ENCODE results near the gene TLE6.
"Not testable (repeated sequence)": the region's sequence is repeated elsewhere in the genome, so short reads cannot be mapped to it uniquely, and the experiment has no call there.

Gene TLE6

GRCh38 chr19:2974342-2975041, 2.9 kb upstream of the TLE6 start:
- no peak for DNase-seq (ENCODE audit: low read depth, low spot score)

DNA sequence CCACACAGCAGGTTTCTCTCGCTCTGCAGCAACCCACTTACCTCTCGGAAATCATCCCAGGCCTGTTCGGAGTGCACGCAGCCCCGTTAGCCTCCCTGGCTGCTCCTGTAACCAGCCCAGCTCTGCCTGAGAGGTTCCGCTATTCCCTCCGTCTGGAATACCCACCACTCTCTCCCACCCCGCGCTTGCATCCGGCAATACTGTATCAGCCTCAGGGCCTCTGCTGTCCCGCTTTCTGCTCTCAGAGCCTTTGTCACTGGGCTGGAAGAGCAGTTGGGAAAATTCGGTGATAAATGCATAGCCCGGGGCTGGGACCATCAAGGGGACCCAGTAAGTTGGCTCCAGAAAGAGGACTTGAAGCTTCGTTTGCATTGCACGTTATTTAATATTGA, 759 bp upstream of the TLE6 start:
- DNase-seq (ENCODE audit: low read depth, low spot score) = no peak

DNA sequence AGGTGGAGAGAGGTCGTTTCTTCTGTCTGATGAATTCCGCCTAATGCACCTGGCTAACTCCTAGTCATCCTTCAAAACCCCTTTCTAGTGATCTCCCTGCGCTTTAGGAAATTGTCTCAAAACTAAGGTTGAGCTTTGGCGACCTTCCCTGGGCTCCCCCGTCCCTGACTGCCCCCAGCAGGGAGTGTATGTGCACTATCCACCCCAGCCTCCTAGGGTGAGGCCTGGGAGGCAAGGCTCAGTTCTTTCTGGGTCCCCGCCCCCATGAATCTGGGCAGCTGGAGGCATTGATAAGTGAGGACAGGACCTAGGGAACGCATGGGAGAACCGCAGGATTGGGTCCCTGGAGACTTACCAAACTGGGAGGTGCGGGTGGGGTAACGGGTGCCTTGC, 378 bp downstream of the TLE6 start:
- DNase-seq (ENCODE audit: low read depth, low spot score) = no peak

GRCh38 chr19:2978166-2978767, 903 bp downstream of the TLE6 start:
- DNase-seq (ENCODE audit: low read depth, low spot score) = no peak

GRCh38 chr19:2978772-2979171, 1.4 kb downstream of the TLE6 start:
- no peak for DNase-seq (ENCODE audit: low read depth, low spot score)

GRCh38 chr19:2981898-2982297, 4.5 kb downstream of the TLE6 start:
- no peak for DNase-seq (ENCODE audit: low read depth, low spot score)

DNA sequence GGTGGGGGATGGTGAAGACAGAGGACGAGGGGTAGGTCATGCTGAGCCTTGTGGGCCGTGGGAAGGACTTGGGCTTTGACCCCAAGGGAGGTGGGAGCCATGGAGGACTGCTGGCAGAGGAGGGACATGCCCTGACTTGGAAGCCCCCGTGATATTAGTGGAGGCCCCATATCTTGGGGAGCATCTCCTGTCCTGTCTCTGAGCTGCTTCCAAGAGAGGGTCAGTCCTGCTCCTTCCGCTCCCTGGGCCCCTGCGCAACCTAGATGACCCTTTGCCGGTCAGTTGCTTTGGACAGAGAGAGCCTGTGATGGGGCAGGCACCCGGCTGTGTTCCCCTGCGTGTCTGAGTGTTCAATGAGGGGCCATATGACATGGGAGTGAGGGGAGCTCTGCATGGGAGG, 5.2 kb downstream of the TLE6 start:
- DNase-seq (ENCODE audit: low read depth, low spot score) = no peak

GRCh38 chr19:2982983-2983350, 5.6 kb downstream of the TLE6 start:
- peak; percentile 54 for DNase-seq (ENCODE audit: low read depth, low spot score)

DNA sequence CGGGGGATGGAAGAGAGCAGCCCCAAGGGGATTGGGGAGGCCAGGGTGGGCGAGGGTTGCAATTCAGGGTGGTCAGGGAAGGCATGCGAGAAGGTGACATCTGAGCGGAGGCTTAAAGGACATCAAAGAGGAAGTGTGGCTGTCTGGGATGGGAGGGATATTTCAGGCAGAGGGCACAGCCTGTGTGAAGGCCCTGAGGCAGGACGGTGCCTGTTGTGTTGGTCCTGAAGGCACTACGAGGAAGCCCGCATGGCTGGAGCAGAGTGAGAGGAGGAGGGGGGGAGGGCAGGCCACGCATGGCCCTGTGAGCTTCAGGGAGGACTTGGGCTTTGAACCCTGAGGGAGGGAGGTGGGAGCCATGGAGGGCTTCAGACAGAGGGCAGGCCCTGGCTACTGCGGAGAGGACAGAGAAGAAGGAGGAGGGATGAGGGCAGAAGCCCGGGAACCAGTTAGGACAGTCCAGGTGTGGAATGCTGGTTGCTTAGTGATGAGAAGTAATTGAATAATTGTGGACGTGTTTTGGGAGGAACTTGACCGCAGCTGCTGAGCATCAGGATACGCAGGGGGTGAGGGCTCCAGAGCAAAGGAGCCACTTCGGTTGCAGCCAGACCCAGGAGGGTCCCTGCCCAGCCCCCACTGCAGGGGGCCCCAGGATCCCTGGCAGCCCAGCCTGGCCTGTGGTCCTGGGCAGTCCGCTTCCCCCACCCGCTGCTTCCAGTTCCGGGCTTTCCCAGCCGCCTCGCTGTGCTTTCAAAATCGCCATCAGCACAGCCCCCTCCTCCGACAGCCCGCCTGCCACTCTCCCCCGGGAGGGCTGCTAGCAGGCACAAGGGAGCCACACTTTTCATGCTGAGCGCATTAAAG, 6.2 kb downstream of the TLE6 start:
- peak; percentile 47 for DNase-seq (ENCODE audit: low read depth, low spot score)

DNA sequence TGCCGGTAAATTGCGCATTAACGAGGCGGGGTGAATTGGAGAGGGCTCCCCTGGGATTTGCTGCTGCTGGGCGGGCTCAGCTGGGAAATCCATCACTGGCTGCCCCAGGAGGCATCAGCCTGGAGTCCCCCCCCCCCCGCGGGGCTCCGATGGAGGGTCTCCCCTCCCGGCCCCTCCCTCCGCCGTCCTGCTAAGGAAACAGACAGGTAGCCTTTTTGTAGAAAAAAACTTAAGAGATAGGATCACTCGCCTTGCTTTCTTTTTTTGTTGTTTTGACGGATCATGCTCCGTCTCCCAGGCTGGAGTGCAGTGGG, 6.8 kb downstream of the TLE6 start:
- no peak for DNase-seq (ENCODE audit: low read depth, low spot score)

GRCh38 chr19:2986951-2987524, 9.7 kb downstream of the TLE6 start:
- no peak for DNase-seq (ENCODE audit: low read depth, low spot score)

DNA sequence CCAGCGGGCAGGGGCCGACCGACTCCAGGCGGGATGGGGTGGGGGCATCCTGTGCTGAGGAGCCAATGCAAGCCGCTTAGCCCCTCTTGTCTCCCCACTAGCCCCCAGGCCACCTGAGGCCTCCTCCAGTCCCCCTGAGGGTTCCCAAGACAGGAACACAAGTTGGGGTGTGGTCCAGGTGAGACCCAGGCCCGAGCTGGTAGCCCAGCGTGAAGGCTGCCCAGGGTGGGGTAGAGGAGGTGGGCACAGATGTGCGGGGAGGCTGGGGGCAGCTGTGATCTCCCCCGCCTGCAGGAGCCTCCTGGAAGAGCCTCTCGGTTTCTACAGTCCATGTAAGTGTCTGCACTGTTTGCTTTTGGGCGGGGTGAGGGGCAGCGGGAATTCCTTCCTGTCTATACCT, 10.4 kb downstream of the TLE6 start:
- no peak for DNase-seq (ENCODE audit: low read depth, low spot score)

- DNase-seq (ENCODE audit: low read depth, low spot score) = no peak
Observed at GRCh38 chr19:2988568-2988967, 11.2 kb downstream of the TLE6 start.

DNA sequence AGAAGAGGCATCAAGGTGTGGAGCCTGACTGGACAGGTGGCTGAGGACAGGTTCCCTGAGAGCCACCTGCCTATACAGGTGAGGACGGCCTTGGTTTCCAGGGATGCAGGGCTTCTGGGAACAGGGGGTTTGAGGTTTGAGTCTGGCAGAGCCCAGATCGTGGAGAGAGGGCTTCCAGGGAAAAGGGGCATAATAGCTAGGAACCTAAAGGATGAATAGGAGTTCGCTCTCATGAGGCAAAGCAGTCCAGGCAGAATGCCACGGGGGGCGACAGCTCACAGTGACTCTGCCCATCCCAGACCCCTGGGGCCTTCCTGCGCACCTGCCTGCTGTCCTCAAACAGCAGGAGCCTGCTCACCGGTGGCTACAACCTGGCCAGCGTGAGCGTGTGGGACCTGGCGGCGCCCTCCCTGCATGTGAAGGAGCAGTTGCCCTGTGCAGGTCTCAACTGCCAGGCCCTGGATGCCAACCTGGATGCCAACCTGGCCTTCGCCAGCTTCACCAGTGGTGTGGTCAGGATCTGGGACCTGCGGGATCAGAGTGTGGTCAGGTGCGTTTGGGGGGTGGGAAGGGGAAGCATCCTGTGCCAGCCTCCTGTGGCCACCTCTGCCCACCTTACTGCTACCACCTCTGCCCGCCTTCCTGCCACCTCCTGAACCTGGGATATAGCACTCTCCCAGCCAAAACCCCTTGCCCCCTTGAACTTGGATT, 12.0 kb downstream of the TLE6 start:
- DNase-seq (ENCODE audit: low read depth, low spot score) = no peak

DNA sequence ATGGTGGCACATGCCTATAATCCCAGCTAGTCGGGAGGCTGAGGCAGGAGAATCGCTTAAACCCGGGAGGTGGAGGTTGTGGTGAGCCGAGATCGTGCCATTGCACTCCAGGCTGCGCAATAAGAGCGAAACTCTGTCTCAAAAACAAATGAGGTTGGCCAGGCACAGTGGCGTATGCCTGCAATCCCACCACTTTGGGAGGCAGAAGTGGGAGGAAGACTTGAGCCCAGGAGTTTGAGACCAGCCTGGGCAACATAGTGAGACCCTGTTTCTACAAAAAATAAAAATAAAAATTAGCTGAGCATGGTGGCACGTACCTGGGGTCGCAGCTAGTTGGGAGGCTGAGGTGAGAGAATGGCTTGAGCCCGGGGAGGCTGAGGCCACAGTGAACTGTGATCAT, 15.0 kb downstream of the TLE6 start:
- not testable (repeated sequence) for DNase-seq (ENCODE audit: low read depth, low spot score)

GRCh38 chr19:2992958-2993357, 15.6 kb downstream of the TLE6 start:
- DNase-seq (ENCODE audit: low read depth, low spot score) = no peak

DNA sequence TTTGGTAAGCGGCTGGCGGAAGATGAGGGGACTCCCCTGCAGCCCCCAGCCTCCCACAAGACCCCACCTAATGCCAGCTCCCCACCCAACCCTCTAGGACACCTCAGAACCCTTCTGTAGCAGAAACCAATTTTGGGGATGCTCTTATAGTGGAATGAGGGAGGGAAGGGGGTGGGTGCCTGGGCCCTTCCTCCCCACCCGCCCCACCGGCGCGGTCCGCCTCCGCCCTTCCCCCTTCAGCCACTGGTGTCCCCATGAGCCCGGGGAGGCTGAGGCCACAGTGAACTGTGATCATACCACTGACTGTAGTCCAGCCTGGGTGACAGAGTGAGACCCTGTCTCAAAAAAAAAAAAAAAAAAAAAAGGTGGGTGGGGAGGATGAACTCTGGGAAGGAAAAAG, 16.2 kb downstream of the TLE6 start:
- DNase-seq (ENCODE audit: low read depth, low spot score) = no peak

DNA sequence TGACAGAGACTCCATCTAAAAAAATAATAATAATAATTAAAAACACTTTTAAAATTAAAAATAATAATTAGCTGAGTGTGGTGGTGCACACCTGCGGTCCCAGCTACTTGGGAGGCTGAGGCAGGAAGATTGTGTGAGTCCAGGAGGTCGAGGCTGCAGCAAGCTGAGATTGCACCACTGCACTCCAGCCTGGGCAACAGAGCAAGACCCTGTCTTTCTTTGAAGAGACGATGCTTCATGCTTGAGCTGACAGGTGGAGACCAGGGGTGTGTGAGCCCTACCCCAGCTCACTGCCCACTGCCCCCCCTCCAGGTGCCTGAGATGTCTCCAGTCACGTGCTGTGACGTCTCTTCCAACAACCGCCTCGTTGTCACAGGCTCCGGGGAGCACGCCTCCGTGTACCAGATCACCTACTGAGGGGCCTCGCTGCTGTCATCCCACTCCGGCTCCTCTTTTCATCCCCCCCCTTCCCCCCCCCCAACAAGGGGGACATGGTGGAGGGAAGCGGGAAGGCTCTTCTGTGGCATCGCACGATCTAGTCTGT, 17.3 kb downstream of the TLE6 start:
- no peak for DNase-seq (ENCODE audit: low read depth, low spot score)

- DNase-seq (ENCODE audit: low read depth, low spot score) = no peak
Observed at GRCh38 chr19:2997720-2998119, 20.4 kb downstream of the TLE6 start.

DNA sequence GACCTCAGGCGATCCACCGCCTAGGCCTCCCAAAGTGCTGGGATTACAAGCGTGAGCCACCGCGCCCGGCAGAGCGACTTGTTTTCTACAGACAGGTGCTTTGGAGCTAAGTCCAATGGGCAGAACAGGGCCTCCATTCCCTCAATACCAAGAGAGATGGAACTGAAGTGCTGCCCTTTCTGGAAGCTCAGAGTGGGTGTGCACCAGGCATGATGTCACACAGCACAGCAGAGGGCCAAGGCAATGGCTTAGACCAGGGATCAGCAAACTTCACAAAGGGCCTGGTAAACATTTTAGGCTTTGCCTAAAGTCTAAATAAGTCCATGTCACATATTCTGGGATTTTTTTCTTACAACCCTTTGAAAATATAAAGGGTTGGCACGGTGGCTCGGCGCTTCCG, 21.3 kb downstream of the TLE6 start:
- DNase-seq (ENCODE audit: low read depth, low spot score) = no peak

DNA sequence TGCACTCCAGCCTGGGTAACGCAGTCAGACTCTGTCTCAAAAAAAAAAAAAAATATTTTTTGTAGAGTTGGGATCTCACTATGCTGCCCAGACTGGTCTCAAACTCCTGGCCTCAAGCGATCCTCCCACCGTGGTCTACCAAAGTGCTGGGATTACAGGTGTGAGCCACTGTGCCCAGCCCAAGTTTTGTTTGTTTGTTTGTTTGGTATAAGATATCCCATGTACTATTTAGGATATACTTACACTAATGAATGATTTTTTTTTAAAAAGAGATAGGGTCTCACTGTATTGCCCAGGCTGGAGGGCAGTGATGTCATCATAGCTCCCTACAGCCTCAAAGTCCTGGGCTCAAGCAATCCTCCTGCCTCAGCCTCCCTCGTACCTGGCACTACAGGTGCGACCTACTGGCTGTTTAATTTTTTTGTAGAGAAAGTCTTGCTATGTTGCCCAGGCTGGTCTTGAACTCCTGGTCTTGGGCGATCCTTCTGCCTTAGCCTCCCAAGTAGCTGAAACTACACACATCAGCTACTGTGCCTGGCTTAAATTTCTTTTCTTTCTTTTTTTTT, 24.0 kb downstream of the TLE6 start:
- no peak for DNase-seq (ENCODE audit: low read depth, low spot score)
